GM12878 (cell line): ENCODE results near the gene STAMBP.

Experiments
- CBX3 ChIP-seq: fragments of 200-600 bp; sonication (generic); IDR thresholded peaks from 2 replicates; pipeline ENCODE4 v1.6.1; 2016; ENCODE audit warnings: low read depth, borderline replicate concordance
- CTCF ChIP-seq, 3 experiments: IDR thresholded peaks in 2 of 3; conservative IDR thresholded peaks in 1 of 3; 2 replicates each; pipeline ENCODE4 v1.5.1; 2011; ENCODE audit warnings: low read depth in 3 of 3, low read length in 3 of 3, mild to moderate bottlenecking in 3 of 3, control low read depth in 2 of 3, moderate library complexity in 2 of 3, inconsistent platforms in 1 of 3, mixed read lengths in 1 of 3; ENCODE audit not compliant: control insufficient read depth in 2 of 3, insufficient read depth in 1 of 3; ENCODE audit errors: extremely low read depth in 1 of 3
- GABPA ChIP-seq: IDR thresholded peaks from 2 replicates; pipeline ENCODE4 v1.6.1; 2014; ENCODE audit warnings: antibody characterized with exemption, low read depth, mild to moderate bottlenecking, inconsistent platforms
- POLR2A ChIP-seq: IDR thresholded peaks from 2 replicates; pipeline ENCODE4 v1.6.1; 2011; ENCODE audit warnings: low read depth, mild to moderate bottlenecking, low read length
- USF2 ChIP-seq: IDR thresholded peaks from 2 replicates; pipeline ENCODE4 v1.6.1; 2011; ENCODE audit warnings: low read depth, low read length, improper control_type of control experiment, borderline replicate concordance
- TF ChIP-seq, protein P1 (sequence below): IDR thresholded peaks from 2 replicates; pipeline ENCODE4 v1.6.1; 2012; ENCODE audit warnings: low read length, inconsistent platforms

- TF ChIP-seq POLR2A (no peak), USF2 (no peak), CBX3 (no peak), GABPA (no peak), CTCF (IDR thresholded peaks at IDR 0.05 in 2 of 3, conservative IDR thresholded peaks at IDR 0.05 in 1 of 3; ENCODE audit: control insufficient read depth in 2 of 3, extremely low read depth in 1 of 3, insufficient read depth in 1 of 3, low read depth in 3 of 3, low read length in 3 of 3) (no peak)
- TF ChIP-seq, protein P1, sequence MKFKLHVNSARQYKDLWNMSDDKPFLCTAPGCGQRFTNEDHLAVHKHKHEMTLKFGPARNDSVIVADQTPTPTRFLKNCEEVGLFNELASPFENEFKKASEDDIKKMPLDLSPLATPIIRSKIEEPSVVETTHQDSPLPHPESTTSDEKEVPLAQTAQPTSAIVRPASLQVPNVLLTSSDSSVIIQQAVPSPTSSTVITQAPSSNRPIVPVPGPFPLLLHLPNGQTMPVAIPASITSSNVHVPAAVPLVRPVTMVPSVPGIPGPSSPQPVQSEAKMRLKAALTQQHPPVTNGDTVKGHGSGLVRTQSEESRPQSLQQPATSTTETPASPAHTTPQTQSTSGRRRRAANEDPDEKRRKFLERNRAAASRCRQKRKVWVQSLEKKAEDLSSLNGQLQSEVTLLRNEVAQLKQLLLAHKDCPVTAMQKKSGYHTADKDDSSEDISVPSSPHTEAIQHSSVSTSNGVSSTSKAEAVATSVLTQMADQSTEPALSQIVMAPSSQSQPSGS: no peak
Observed at GRCh38 chr2:73894475-73894850, 65.7 kb downstream of the STAMBP start.
